HG02610 (cell line): ENCODE data around the gene AOC3.
"Not testable (repeated sequence)": the region's sequence is repeated elsewhere in the genome, so short reads cannot be mapped to it uniquely, and the experiment has no call there.

Experiments used
- ATAC-seq: cut with Tn5 transposase; IDR thresholded peaks from one replicate; pipeline ENCODE4 v1.9.1; 2021; ENCODE audit warnings: mild to moderate bottlenecking, moderate library complexity; ENCODE audit not compliant: unreplicated experiment

Gene AOC3

GRCh38 chr17:42866631-42867575, 15.9 kb downstream of the AOC3 start:
- ATAC-seq, result no peak

- not testable (repeated sequence) for ATAC-seq
Observed at GRCh38 chr17:42867694-42868261, 16.8 kb downstream of the AOC3 start.

DNA sequence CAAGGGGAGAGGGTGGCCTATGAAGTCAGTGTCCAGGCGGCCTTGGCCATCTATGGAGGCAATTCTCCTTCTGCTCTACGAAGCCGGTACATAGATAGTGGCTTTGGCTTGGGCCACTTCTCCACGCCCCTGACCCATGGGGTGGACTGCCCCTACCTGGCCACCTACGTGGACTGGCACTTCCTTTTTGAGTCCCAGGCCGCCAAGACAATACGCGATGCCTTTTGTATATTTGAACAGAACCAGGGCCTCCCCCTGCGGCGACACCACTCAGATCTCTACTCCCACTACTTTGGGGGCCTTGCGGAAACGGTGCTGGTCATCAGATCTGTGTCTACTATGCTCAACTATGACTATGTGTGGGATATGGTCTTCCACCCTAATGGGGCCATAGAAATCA, 17.3 kb downstream of the AOC3 start:
- no peak for ATAC-seq

DNA sequence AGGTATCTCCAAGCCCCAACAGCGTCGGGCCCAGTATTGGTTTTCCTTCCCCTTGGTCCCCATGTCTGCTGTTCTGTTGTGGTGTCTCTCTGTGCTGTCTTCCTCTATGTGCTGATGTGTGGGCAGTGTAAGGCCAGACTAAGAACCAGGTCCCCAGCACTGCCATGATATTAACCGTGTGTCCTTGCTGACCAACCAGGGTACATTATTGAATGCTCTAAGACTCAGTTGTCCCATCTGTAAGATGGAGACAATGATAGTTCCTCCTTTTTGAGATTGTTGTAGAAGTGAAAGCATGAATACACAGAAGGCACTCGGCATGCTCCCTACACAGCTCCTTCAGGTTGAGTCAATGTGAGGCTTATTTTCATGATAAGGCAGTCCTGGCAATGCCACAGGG, 20.6 kb downstream of the AOC3 start:
- no peak for ATAC-seq

DNA sequence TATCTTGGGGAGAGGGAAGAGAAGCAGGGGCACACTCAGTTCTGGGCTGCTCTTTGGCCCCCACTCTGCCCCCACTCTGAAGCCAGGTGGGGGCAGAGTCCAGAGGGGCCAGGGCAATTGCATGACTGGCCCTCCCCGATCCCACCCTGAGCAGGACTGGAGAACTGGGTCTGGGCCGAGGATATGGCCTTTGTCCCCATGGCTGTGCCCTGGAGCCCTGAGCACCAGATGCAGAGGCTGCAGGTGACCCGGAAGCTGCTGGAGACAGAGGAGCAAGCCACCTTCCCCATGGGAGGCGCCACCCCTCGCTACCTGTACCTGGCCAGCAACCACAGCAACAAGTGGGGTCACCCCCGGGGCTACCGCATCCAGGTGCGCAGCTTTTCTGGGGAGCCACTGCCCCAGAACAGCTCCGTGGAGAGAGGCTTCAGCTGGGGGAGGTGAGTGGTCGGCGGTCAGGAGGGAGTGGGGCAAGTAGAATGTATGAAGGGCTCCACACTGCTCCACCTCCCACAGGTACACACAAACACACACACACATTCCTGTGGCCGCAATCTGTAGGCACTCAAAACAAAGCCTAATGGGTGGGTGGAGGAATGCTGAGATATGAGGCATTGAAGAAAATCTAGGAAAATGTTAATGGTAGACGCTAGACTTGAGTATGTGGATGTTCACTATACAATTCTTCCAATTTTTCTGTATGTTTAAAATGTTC, 21.4 kb downstream of the AOC3 start:
- ATAC-seq, result no peak

DNA sequence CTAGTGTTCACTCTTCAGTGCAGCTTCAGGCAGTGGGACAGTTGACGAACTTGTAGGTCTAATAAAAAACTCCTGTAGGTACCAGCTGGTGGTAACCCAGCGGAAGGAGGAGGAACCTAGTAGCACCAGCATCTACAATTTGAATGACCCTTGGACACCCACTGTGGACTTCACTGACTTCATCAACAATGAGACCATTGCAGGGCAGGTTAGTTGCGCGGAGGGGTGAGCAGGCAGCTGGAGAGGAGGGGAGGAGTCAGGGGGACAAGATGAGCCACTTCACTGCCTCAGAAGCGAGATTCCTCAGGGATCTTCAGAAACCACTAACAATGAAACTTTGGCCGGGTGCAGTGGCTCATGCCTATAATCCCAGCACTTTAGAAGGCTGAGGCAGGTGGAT, 22.3 kb downstream of the AOC3 start:
- no peak for ATAC-seq

- not testable (repeated sequence) for ATAC-seq
Observed at GRCh38 chr17:42873932-42874695, 23.1 kb downstream of the AOC3 start.

- no peak for ATAC-seq
Observed at GRCh38 chr17:42877037-42877436, 26.0 kb downstream of the AOC3 start.

DNA sequence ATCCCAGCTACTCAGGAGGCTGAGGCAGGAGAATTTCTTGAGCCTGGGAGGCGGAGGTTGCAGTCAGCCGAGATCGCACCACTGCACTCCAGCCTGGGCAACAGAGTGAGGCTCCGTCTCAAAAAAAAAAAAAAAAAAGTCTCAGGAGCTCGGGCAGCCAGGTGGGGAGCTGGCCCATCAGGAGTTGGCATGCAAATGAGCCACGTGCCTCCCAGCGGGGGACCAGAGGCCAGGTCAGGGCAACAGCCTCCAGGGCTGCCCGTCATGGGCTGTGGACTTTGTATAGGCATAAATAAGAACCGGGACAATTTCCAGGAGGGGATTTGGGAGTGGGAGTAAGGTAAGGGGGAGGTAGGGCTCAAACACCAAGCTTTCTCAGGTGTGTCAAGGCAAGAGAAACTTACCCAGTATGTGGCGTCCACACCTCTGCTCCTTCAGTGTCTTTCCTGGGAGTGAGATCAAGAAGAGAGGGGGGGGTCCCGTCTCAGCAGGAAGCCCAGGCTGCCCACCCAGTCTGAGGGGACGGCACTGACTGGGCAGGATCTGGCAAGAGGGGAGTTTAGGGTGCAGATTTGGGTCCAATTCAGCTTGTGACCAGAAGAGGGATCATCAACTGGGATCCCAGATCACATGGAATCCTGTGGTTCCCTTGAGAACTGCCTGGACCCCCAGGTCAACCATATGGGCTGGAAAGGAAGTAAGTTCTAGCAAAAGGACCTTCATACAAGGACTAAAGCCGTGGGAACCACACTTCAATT, 27.3 kb downstream of the AOC3 start:
- ATAC-seq, result no peak

GRCh38 chr17:42878924-42879595, 28.1 kb downstream of the AOC3 start:
- ATAC-seq, result no peak

GRCh38 chr17:42879596-42879985, 28.6 kb downstream of the AOC3 start:
- ATAC-seq, result no peak

GRCh38 chr17:42880776-42881310, 29.8 kb downstream of the AOC3 start:
- no peak for ATAC-seq

DNA sequence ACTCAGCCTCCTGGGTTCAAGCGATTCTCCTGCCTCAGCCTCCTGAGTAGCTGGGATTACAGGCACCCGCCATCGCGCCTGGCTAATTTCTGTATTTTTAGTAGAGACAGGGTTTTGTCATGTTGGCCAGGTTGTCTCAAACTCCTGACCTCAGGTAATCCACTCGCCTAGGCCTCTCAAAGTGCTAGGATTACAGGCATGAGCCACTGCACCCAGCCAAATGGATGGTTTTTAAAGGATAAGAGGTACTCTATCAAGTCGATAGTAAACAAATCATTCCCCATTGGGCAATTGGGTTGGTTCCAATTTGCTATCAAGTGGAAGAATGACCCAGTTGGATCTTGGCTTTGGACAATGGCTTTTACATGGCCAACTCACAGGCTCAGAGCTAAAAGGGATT, 30.7 kb downstream of the AOC3 start:
- not testable (repeated sequence) for ATAC-seq

DNA sequence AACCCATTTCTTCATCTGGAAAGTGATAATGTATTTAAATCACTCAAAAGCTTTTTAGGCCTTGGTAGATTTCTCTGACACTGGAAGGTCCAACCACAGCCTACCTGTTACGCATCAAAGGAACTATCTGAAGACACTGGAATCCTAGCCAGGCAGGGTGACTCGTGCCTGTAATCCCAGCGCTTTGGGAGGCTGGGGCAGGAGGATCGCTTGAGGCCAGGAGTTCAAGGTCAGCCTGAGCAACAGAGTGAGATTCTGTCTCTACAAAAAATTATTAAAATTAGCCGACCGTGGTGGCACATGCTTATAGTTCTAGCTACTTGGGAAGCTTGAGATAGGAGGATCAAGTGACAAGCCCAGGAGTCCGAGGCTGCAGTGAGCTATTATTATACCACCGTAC, 31.2 kb downstream of the AOC3 start:
- no peak for ATAC-seq

DNA sequence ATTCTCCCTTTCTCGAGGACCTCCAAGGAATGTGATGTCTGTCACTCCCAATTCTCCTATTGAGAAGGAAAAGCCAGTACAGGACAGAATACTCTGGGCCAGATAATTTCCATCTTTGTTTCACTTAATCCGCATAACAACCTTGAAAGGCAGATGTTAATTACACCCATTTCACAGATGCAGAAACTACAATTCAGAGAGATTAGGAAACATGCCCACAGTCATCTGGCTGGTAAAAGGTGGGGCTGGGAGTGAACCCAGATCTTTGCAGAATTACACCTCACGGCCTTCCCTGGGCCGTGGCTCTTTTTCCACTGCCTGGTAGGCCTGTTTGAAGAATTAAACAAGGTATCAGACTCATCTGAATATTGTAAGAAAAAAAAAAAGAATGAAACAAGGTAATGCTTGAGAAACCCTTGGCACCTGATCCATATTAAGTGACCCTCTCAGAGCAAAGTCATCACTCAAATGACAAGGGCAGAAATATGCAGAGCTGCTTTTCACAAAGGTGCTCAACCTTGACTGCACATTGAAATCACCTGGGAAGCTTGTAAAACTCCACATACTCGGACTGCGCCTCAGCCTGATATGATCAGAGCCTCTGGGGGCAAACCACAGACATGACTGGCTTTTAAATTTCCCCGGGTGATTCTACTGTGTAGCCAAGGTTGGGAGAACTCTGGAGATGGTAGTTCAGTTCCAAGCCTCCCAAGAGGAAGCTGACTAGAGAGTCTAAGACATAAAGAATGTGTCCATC, 33.0 kb downstream of the AOC3 start:
- no peak for ATAC-seq

- not testable (repeated sequence) for ATAC-seq
Observed at GRCh38 chr17:42885806-42886205, 34.8 kb downstream of the AOC3 start.

DNA sequence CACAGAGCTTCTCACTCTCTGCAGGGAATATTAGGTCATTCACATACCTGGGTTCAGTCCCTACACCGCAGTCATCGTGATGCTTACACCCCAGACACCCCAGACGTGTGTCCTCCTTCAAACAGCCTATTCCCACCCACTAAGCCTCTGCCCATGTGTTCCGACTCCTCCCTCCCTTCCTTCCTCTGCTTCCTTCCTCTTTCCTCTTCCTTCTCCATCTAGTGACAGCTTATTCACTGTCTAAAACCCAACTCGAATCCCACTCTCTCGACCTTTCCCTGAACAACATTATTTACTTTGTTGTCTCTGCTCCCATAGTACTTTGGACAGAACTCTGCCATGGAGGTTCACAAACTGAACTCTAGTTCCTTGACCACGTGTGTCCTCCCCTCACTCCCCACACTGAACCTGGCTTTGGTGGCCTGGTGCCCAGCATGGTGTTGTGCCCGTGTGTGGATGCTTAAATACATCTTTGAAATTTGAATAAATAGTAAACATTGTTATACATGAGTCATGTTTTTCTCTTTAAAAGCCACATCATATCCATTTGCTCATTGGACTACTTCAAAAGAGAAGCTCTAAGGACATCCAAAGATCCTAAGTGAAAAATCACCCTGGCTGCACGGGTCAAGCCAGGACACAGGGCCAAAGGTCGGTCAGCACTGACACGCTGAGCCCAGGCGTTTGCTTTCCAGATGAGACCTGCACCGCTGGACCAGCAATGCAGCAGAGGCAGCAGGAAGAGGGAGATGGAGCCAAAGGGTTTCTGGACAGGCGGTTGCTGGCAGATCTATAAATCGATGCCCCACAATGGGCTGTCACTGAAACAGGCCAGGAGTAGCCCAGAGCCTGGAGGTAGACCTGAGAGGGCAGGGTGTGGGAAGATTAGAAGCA, 35.5 kb downstream of the AOC3 start:
- ATAC-seq, result no peak

DNA sequence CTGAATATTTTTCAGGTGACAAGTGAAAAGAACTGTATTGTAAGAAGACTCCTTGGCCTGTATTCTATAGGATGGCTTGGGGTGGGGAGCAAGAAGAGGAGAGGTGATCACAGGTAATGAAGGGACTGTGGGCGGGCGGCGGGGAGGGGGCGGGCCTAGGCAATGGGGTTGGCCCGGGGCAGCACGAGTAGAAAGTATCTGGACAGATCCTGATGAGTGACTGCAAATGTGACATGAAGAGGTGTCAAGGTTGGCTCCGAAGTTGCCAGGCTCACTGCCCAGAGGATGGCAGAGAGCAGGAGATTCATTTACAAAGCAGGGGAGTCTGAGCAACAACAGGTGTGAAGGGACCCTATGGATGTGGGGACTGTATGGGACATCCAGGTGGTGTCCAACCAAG, 38.8 kb downstream of the AOC3 start:
- no peak for ATAC-seq
